K562 (cell line): Measurements from ENCODE around the gene ABRAXAS1. TPM values are rescaled to one million over a fixed set of nuclear protein-coding genes. Genes with fewer than 3 reads are reported as not detected.
A peak's percentile ranks its signal among the peaks of the same experiment; 100 is the strongest.

ENCODE experiments used
- CBX1 ChIP-seq: sonication (generic); IDR thresholded peaks from 2 replicates; pipeline ENCODE4 v1.6.1; 2016; ENCODE audit warnings: antibody characterized with exemption, low read depth, mild to moderate bottlenecking
- COPS2 ChIP-seq: fragments of 450-650 bp; conservative IDR thresholded peaks from 2 replicates; pipeline ENCODE4 v1.6.1; 2016; ENCODE audit warnings: mild to moderate bottlenecking, moderate library complexity
- FOS ChIP-seq: IDR thresholded peaks from 3 replicates; pipeline ENCODE4 v1.6.1; 2011; ENCODE audit not compliant: insufficient read length; ENCODE audit errors: extremely low read depth
- GTF3C2 ChIP-seq: IDR thresholded peaks from 3 replicates; pipeline ENCODE4 v1.6.1; 2011; ENCODE audit warnings: borderline replicate concordance, mild to moderate bottlenecking, moderate library complexity; ENCODE audit not compliant: insufficient read length; ENCODE audit errors: extremely low read depth
- KDM1A ChIP-seq, 2 experiments: fragments of 450-650 bp; IDR thresholded peaks; 2 replicates each; pipeline ENCODE4 v1.6.1; 2016; ENCODE audit warnings: mild to moderate bottlenecking in 2 of 2
- MCM3 ChIP-seq: fragments of 450-650 bp; IDR thresholded peaks from 2 replicates; pipeline ENCODE4 v1.6.1; 2016
- NFXL1 ChIP-seq: fragments of 450-650 bp; formaldehyde crosslinking; IDR thresholded peaks from 2 replicates; pipeline ENCODE4 v1.4.0; 2021; ENCODE audit warnings: mild to moderate bottlenecking
- PBX2 ChIP-seq, 2 experiments: IDR thresholded peaks in 1 of 2; conservative IDR thresholded peaks in 1 of 2; 2 replicates each; pipeline ENCODE4 v1.6.1; 2016; ENCODE audit warnings: low read depth in 2 of 2, mild to moderate bottlenecking in 1 of 2, missing compliant biosample characterization in 1 of 2, missing genetic modification characterization in 1 of 2, moderate library complexity in 1 of 2
- TEAD4 ChIP-seq, 2 experiments: sonication (generic) in 1 of 2; formaldehyde crosslinking in 1 of 2; IDR thresholded peaks; 2 replicates each; pipeline versions ENCODE4 v1.6.1 to v1.8.0; 2012 to 2022; ENCODE audit warnings: borderline replicate concordance in 1 of 2, inconsistent platforms in 1 of 2, low read length in 1 of 2, mild to moderate bottlenecking in 1 of 2, missing genetic modification reagents in 1 of 2
- ZMIZ1 ChIP-seq, 2 experiments: fragments of 150-350 bp in 1 of 2; IDR thresholded peaks; 2 replicates each; pipeline ENCODE4 v1.6.1; 2012 to 2016; ENCODE audit warnings: low read depth in 2 of 2, low read length in 2 of 2, mild to moderate bottlenecking in 1 of 2, moderate library complexity in 1 of 2
- polyA plus RNA-seq, 8 experiments: library from polyadenylated mRNA; depleted of rRNA in 4 of 8; stranded (reverse) in 5 of 8; unstranded in 3 of 8; fragments of >200 nt; fragmentation: Nextera tagmentation in 2 of 8; fragmentation: Illumina TruSeq in 1 of 8; extraction: Ambion mirVana in 2 of 8; extraction: Trizol in 1 of 8; gene quantifications; 2 replicates each; pipeline versions ENCODE4 v1.2.1 to v1.2.3, GENCODE V29; 2011 to 2014; ENCODE audit warnings: inconsistent platforms in 1 of 8, missing spikeins in 1 of 8
- total RNA-seq, 7 experiments: library from RNA; depleted of rRNA in 6 of 7; stranded (reverse); fragments of >200 nt in 6 of 7; fragmentation: Illumina TruSeq in 2 of 7; extraction: Trizol in 2 of 7; gene quantifications; 2 replicates each; pipeline versions ENCODE4 v1.2.1 to v1.2.3, GENCODE V29; 2011 to 2021; ENCODE audit warnings: low replicate concordance in 1 of 7

ABRAXAS1 gene
- total and polyA plus RNA-seq, 9 of the 15 experiments (the other 6 are each of a cell fraction or from before 2014, with no cell fraction given) = 10.8 to 48.3 (median 22.1) TPM

GRCh38 chr4:83484500-83485461 lies at the start of gene ABRAXAS1 (continued):
- TF ChIP-seq TEAD4 (IDR thresholded peaks at IDR 0.05; ENCODE audit: low read length) (0 out of 2 replicates have a peak, but pooled peaks have one; percentile 22), TEAD4 (CRISPR knock-in tag; IDR thresholded peaks at IDR 0.05; ENCODE audit: borderline replicate concordance) (no peak), CBX1 (peak; percentile 84), KDM1A (IDR thresholded peaks at IDR 0.05) (peak in 1 of 2 experiments; percentile 60; a peak in 1 of 4 replicates), PBX2 (CRISPR knock-in tag; IDR thresholded peaks at IDR 0.05; ENCODE audit: low read depth) (no peak), PBX2 (tag; conservative IDR thresholded peaks at IDR 0.05; ENCODE audit: low read depth) (no peak), FOS (no peak), MCM3 (no peak), ZMIZ1 (IDR thresholded peaks at IDR 0.05; ENCODE audit: low read depth in 2 of 2, low read length in 2 of 2) (no peak), NFXL1 (CRISPR knock-in tag) (no peak), COPS2 (no peak), GTF3C2 (no peak)
